Stomach (tissue), 9 donors: Measurements from ENCODE around the gene STXBP5. TPM values are rescaled to one million over a fixed set of nuclear protein-coding genes. Genes with fewer than 3 reads are reported as not detected.

Source experiments
- DNase-seq, 2 donors: peaks; one replicate each; pipeline versions ENCODE4 v3.0.0 to v3.0.0-alpha.2; 2013 to 2019
- H3K27ac ChIP-seq, 5 donors: fragments of 200-600 bp in 4 of 5; sonication (generic) in 4 of 5; one replicate each; pipeline ENCODE4 v1.5.1; 2013 to 2019; ENCODE audit warnings: mild to moderate bottlenecking in 1 of 5, moderate library complexity in 1 of 5
- H3K27me3 ChIP-seq, 3 donors: fragments of 200-600 bp; sonication (generic); one replicate each; pipeline ENCODE4 v1.5.1; 2017 to 2019; ENCODE audit warnings: mixed run types in 1 of 3
- H3K36me3 ChIP-seq, 4 donors: fragments of 200-600 bp; sonication (generic); 1 replicate in 3 of 4; 2 replicates in 1 of 4; pipeline ENCODE4 v1.5.1; 2016 to 2019
- H3K4me1 ChIP-seq, 4 donors: fragments of 200-600 bp; sonication (generic); one replicate each; pipeline ENCODE4 v1.5.1; 2016 to 2019
- H3K4me3 ChIP-seq, 4 donors: fragments of 200-600 bp; sonication (generic) in 3 of 4; one replicate each; pipeline ENCODE4 v1.5.1; 2016 to 2019; ENCODE audit warnings: mild to moderate bottlenecking in 1 of 4
- H3K9me3 ChIP-seq, 4 donors: fragments of 200-600 bp; sonication (generic); one replicate each; pipeline ENCODE4 v1.5.1; 2016 to 2019
- EP300 ChIP-seq: sonication (generic); formaldehyde crosslinking; IDR thresholded peaks from one replicate; pipeline ENCODE4 v1.6.1; 2017; ENCODE audit warnings: antibody characterized with exemption
- POLR2A ChIP-seq, 4 donors: fragments of 450-650 bp; IDR thresholded peaks; one replicate each; pipeline ENCODE4 v1.6.1; 2016; ENCODE audit warnings: antibody characterized with exemption in 4 of 4, control low read depth in 2 of 4, mild to moderate bottlenecking in 1 of 4, moderate library complexity in 1 of 4
- POLR2AphosphoS5 ChIP-seq, 3 donors: sonication (generic); formaldehyde crosslinking; IDR thresholded peaks; one replicate each; pipeline ENCODE4 v1.6.1; 2016; ENCODE audit warnings: antibody characterized with exemption in 3 of 3
- WGBS, 5 donors: extraction: QIAGEN DNeasy Blood & Tissue Kit in 3 of 5; methylation state at CpG; one replicate each; pipeline versions ENCODE4 v1.1.5 to v1.1.7; 2013 to 2018; 5-methylcytosine and 5-hydroxymethylcytosine counted together
- intact Hi-C: fragments of 100-400 bp; cut with DNase I; formaldehyde crosslinking; loops from one replicate; pipeline ENCODE4 v1.15.1; 2023; ENCODE audit warnings: low total_unique reads
- polyA plus RNA-seq, 3 donors: library from polyadenylated mRNA; stranded (reverse); fragments of 200-250 nt; gene quantifications; one replicate each; pipeline ENCODE4 v1.2.3, GENCODE V29; 2013
- total RNA-seq, 5 donors: library from RNA; depleted of rRNA; stranded (reverse); fragments of >200 nt; gene quantifications; one replicate each; pipeline versions ENCODE4 v1.1.0 to v1.2.3, GENCODE V29; 2014 to 2016
- TF ChIP-seq, protein P1 (sequence below), 7 experiments: fragments of 450-650 bp in 4 of 7; fragments of 200-600 bp in 3 of 7; sonication (generic) in 3 of 7; IDR thresholded peaks; one replicate each; pipeline ENCODE4 v1.5.1; 2016 to 2019; ENCODE audit warnings: antibody characterized with exemption in 7 of 7, control low read depth in 2 of 7, mild to moderate bottlenecking in 1 of 7
- donor health status: healthy with polysubstance abuse.
- donor health status: Bipolar disorder and iron deficiency.
- donor health status: healthy.

STXBP5 gene
- total and polyA plus RNA-seq, 8 donors, result 5.9 to 56.2 (median 15.8) TPM

- no peak overlapping the region for H3K4me3 ChIP-seq
- no peaks in the 10 kb centered on the region for H3K36me3 ChIP-seq
- intact Hi-C loops, result no loop called here
- H3K4me1 ChIP-seq, result peaks cover 0 to 8% (median 0%) of the 10 kb centered on the region in 4 donors
- peak in 1 of 2 donors; percentile 74 for DNase-seq
- no peak overlapping the region for H3K27ac ChIP-seq
- H3K27me3 ChIP-seq, result no peaks in the 10 kb centered on the region
- 42 to 58% (median 45%) methylated on average over 5 of the region's 5 CpGs for WGBS, 5 donors
- H3K9me3 ChIP-seq, result no peaks in the 10 kb centered on the region
- TF ChIP-seq EP300 (no peak), POLR2A (IDR thresholded peaks at IDR 0.05) (no peak), POLR2AphosphoS5 (IDR thresholded peaks at IDR 0.05) (no peak)
- TF ChIP-seq, protein P1, sequence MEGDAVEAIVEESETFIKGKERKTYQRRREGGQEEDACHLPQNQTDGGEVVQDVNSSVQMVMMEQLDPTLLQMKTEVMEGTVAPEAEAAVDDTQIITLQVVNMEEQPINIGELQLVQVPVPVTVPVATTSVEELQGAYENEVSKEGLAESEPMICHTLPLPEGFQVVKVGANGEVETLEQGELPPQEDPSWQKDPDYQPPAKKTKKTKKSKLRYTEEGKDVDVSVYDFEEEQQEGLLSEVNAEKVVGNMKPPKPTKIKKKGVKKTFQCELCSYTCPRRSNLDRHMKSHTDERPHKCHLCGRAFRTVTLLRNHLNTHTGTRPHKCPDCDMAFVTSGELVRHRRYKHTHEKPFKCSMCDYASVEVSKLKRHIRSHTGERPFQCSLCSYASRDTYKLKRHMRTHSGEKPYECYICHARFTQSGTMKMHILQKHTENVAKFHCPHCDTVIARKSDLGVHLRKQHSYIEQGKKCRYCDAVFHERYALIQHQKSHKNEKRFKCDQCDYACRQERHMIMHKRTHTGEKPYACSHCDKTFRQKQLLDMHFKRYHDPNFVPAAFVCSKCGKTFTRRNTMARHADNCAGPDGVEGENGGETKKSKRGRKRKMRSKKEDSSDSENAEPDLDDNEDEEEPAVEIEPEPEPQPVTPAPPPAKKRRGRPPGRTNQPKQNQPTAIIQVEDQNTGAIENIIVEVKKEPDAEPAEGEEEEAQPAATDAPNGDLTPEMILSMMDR (IDR thresholded peaks at IDR 0.05), result no peak
These were observed 186.8 kb downstream of the STXBP5 start for GRCh38 chr6:147390909-147391536.

DNA sequence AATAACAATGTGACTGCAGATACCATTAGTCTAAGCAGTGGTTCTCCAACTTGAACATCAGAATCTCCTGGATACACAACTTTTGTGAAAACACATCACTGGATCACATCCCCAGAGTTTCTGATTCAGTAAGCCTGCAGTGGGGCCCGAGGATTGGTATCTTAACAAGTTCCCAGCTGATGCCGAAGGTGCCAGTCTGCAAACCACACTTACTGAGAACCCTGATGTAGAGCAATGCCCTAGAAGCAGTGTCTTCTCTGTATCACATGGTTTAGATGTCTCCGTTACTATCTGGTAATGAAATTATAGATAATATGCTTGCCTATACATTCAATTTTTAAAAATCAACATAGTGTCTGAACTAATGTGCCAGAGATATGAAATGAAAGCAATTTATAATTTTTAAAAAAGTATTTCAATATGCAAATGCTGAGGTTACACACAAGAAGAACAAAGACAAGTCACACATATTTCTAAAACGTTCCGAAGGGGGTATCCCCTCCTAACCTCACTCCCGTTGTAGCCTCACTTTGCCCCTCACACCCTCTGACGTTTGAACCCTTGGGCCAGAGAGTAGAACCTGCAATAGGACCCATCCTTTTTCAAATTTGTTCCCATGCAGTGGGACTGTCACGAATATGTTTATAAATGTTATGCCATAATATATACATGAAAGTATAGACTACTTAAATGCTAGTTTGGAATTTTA, 188.9 kb downstream of the STXBP5 start:
- intact Hi-C loops, result no loop called here
- WGBS, 5 donors, result 64 to 80% (median 70%) methylated on average over 8 of the region's 8 CpGs
- Histone ChIP-seq H3K36me3 (no peaks in the 10 kb centered on the region), H3K27ac (no peak overlapping the region), H3K4me3 (no peak overlapping the region), H3K4me1 (peaks cover 0 to 8% (median 0%) of the 10 kb centered on the region in 4 donors), H3K9me3 (no peaks in the 10 kb centered on the region), H3K27me3 (no peaks in the 10 kb centered on the region)
- DNase-seq, result no peak
- TF ChIP-seq POLR2AphosphoS5 (IDR thresholded peaks at IDR 0.05) (no peak), POLR2A (IDR thresholded peaks at IDR 0.05) (no peak), EP300 (no peak)
- TF ChIP-seq, protein P1 (IDR thresholded peaks at IDR 0.05), result no peak

DNA sequence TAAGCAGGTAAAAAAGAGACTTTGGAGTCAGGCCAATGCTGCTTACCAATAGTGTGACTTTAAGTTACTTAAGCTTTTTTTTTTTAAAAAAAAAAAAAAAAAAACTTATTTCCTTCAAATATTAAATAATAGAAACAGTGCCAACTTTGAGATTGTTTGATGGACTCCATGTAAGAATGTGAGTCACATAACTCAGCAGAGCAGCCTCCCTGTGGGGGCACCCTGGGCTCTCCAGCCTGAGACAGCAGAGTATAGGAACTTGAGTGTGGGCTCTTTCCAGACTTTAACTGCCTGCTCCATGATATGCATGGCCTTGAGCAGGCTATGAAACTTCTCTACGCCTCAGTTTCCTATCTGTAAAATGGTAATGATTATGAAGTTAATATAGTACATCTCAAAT, 190.9 kb downstream of the STXBP5 start:
- TF ChIP-seq POLR2A (IDR thresholded peaks at IDR 0.05), result no peak
- TF ChIP-seq EP300, result no peak
- TF ChIP-seq, protein P1 (IDR thresholded peaks at IDR 0.05), result no peak
- TF ChIP-seq POLR2AphosphoS5 (IDR thresholded peaks at IDR 0.05), result no peak
- H3K4me3 ChIP-seq, result no peak overlapping the region
- no peaks in the 10 kb centered on the region for H3K36me3 ChIP-seq
- H3K27ac ChIP-seq, result no peak overlapping the region
- H3K4me1 ChIP-seq, result peaks cover 0 to 8% (median 0%) of the 10 kb centered on the region in 4 donors
- no peaks in the 10 kb centered on the region for H3K27me3 ChIP-seq
- DNase-seq, result no peak
- 81 to 97% (median 86%) methylated on average over 1 of the region's 1 CpG for WGBS, 5 donors
- no peaks in the 10 kb centered on the region for H3K9me3 ChIP-seq
- intact Hi-C loops, result no loop called here

DNA sequence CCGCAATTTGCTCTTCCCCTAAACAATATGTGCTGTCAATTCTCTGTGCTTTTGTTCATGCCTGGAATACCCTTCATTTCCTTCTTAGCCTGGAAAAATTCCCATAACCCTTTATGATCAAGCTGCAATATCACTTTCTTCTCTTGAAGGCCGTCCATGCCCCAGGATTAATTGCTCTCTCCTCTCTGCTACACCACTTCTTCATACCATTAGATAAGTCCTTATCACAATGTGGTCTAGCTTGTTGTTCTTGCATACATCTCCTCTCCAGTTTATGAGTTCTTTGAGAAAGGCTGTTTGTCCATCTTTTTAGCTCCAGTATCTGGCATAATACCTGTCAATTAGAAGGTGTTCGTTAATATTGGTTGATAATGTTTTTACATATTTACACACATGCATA, 193.1 kb downstream of the STXBP5 start:
- DNase-seq, result no peak
- Histone ChIP-seq H3K4me3 (no peak overlapping the region), H3K36me3 (no peaks in the 10 kb centered on the region), H3K9me3 (peaks cover 0 to 20% (median 12%) of the 10 kb centered on the region in 4 donors), H3K27me3 (no peaks in the 10 kb centered on the region), H3K27ac (no peak overlapping the region), H3K4me1 (peaks cover 0 to 8% (median 0%) of the 10 kb centered on the region in 4 donors)
- WGBS, 5 donors, result 68 to 83% (median 72%) methylated on average over 3 of the region's 3 CpGs
- TF ChIP-seq EP300 (no peak), POLR2AphosphoS5 (IDR thresholded peaks at IDR 0.05) (no peak), POLR2A (IDR thresholded peaks at IDR 0.05) (no peak)
- TF ChIP-seq, protein P1 (IDR thresholded peaks at IDR 0.05), result no peak
- intact Hi-C loops, result no loop called here
